ENCODE results near the gene FXYD1.
A peak's percentile ranks its signal among the peaks of the same experiment; 100 is the strongest.

Gene FXYD1

DNA sequence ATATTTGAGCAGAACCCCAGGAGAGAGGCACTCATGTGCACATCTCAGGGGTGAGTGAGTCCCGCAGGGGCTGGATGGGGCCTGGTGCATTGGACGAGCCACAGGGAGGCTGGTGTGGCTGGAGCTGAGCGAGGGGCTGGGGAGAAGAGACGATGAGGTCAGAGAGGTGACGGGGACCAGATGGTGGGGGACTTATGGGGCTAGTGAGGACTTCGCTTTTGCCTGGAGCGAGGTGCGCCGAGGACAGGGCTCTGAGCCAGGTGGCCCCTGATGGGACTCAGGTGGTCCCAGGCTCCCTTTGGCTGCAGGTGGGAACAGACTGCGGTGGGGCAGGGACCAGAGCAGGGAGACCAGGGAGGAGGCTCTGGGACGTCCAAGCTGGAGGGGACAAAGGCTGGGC lies 29.9 kb upstream of the FXYD1 start:
- no peak for DNase-seq

DNA sequence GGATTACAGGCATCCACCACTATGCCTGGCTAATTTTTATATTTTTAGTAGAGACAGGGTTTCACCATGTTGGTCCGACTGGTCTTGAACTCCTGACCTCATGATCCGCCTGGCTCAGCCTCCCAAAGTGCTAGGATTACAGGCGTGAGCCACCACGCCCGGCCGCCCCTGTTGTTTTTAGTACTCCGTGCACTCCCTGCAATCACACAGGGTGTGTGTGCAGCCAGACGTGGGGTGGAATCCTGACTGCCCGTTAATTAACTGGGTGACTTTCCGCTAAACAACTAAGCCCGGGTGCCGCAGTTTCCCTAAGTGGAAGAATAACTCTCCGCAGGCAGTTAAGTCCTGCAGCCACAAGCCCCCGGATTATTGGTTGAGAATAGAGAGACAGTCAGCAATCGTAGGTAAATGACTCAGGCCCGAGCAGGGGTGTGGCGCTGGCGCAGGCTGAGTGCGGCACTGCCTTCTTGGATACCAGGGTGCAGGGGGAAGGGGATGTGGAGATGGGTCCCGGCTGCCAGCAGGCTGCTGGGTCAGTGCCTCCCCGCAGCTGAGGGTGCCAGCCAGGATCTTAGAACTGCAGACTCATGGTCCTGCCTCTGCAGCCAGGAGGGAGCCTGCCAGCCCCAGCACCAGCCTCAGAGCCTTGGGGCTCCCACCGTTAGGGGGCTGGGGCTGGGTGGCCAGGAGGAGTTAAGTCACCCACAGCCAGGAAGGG lies 29.1 kb upstream of the FXYD1 start:
- DNase-seq = peak; percentile 77

DNA sequence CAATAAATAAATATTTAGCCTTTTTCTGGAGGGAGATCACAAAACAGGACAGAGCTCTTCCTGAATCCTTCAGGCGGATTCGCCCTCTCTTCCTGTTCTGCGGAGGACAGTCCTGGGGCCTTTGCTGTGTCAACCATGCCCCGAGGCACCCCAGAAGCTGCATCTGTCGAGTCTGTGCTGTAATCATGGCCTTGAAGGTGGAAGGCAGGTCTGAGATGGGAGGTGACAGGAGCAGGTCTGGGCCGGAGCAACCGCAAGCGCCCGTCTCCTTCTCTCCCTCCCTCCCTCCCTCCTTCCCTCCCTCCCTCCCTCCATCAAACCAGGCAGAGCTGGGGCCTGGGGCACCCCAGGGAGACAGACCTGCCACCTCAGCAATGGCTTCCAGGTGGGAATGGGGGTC lies 27.6 kb upstream of the FXYD1 start:
- DNase-seq = no peak

DNA sequence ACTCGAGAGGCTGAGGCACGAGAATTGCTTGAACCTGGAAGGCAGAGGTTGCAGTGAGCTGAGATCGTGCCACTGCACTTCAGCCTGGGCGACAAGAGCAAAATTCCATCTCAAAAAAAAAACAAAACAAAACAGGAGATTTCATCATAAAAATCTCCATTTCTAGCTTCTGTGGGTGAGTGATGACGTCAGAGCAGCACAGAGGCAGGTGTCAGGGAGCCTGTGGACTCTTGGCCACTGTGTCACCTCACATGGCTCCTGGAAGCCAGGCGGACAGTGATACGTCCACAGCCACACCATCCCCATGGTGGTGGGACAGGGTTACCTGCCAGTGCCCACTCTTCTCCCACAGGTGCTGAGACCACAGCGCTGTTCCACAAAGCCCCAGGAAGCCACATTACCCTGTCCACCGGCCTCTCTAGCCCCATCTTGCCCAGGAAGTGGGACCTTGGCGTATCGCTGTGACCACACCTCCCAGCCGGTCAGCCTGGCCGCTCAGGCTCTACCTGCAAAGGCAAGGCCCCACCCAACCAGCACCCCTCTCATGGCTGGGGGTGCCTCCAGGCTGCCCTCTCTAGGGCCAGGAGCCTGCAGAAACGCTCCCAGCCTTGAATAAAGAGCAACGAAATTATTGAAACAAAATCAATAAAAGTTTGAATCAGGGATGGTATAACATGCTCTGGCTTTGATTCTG lies 25.5 kb upstream of the FXYD1 start:
- DNase-seq = no peak

DNA sequence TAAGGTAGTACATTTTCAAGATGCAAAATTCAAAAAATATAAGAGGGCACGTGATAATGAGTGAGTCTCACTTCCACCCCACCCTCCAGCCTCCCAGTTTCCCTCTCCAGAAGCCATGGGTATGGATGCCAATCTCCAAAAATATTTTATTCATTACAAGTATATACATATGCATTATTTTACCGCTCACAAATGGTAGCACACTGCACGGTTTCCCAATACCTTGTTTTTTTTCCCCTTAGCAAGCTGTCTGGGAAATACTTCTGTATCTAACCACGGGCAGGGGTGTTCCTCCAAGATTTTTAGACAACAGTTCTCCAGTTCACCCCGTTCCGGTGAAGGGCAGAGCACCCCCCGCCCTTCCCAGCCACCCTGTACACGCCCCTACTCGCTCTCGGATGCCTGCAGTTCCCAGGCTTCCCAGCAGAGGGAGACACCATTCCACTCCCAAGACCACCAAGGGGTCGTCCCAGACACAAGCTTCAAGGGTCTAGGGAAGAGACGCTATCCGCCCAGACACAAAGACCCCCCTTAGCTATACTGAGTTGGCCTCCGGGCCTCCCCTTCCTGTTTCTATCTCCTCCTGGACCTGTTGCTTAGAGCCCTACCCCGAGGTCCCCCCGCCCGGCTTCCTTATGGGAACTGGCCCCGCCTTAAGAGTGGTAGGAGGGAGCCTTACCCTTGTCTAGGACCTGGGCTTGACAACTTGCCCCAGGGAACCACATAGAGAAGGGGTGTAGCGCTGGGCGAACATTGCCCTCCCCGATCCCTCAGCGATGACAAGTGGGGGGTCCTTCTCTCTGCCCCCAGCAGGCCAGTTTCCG lies 24.1 kb upstream of the FXYD1 start:
- DNase-seq = peak; percentile 88

DNA sequence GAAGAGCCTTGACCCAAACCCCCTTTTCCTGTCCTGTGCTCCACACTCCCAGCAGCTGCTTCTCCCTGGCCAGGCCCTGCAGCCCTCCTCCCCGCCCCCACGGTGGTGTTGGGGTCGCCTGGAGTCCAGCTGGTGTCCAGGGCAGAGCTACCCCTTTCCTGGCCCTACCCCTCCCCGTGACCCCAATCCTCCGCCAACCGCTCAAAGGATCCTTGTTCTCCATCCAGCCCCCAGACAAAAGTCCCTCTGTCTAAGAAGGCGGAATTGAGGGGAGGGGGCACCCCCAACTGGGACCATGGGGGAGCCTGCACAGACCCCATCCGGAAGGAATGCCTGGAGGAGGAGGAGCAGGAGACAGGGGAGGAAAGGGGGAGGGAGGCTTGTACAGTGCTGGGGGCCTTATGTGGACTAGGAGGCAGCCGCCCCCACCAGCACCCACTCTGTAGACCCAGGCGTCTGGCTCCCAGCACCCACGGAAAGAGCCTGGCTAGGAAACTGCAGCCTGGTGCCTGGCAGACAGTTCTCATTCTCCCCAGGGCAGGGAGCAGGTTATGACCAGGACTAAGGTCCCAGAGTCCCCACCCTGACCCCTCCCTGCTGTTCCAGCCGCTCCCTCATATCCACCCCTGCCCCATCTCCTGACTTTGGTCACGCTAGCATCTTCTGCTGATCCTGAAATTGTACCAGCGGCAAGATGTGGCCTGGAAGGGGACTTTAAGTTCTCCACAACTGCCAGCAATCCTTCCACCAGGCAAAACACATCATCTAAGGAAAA lies 23.3 kb upstream of the FXYD1 start, which contains the start of gene FXYD3:
Gene FXYD3 (plus strand): TSS at position 647 of the 775 bp plus-strand sequence. CDS start 3,554 bp downstream, outside the sequence.
- peak; percentile 86 for DNase-seq

DNA sequence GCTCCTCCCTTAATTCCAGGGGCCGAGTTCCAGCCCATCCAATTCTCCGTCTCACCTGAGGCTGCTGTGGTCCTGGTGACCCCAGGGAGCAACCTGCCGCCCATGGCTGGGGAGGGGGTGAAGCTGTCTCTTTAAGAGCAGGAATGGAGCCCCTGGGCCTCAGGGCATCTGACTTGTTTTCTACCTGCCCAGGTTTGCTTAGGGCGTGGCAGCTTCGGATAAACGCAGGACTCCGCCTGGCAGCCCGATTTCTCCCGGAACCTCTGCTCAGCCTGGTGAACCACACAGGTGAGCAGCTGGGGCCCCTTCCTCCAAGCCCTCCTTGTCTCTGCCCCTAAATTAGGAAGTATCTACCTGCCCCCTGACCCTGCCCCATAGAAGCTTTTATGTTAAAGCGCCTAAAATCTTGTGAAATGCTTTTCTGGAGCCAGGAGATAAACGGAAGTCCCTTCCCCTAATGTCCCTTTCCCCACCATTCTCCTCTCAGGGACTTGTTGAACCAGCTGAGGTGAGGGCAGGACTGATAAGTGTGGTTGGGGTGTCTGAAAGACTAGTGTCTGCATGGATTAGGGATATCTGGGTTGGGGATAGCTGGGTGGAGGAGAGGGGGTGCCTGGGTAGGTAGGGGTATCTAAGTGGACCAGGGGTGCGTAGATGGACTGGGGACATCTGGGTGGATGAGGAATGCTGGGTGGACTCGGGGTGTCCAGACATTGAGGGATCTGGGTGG lies 22.4 kb upstream of the FXYD1 start:
- DNase-seq = no peak

DNA sequence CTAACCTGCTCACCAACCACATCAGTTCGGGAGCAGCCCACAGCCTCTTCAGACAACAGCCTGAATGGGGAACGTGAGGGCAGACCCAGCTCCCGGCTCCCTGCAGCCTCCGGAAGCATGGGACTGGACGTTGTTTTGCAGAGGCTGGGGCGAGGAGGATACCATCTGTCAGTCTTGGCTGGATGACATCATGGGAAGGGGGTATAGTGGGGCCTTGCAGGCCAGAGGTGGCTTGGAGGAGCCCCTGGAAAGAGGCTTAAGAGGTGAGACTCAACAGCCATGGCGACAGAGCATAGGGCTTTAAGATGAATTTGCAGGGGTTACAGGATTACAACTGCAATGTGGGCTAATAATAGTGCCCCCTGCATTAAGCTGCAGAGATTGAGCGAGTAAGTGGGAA lies 21.5 kb upstream of the FXYD1 start:
- DNase-seq = no peak

DNA sequence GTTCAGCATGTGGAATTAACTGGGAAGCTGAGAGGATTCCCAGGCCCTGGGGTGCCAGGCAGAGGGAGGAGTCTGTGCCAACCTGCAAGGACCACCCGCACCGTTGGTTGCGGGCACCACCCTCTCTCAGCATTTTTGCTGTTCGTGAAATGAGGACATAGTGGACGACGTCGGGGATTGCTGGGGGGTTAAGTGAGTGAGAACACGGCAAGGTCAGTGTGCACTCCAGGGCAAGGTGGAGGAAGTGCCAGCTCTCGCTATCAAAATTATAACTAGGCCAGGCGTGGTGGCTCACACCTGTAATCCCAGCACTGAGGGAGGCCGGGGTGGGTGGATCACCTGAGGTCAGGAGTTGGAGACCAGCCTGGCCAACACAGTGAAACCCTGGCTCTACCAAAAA lies 20.8 kb upstream of the FXYD1 start:
- no peak for DNase-seq

DNA sequence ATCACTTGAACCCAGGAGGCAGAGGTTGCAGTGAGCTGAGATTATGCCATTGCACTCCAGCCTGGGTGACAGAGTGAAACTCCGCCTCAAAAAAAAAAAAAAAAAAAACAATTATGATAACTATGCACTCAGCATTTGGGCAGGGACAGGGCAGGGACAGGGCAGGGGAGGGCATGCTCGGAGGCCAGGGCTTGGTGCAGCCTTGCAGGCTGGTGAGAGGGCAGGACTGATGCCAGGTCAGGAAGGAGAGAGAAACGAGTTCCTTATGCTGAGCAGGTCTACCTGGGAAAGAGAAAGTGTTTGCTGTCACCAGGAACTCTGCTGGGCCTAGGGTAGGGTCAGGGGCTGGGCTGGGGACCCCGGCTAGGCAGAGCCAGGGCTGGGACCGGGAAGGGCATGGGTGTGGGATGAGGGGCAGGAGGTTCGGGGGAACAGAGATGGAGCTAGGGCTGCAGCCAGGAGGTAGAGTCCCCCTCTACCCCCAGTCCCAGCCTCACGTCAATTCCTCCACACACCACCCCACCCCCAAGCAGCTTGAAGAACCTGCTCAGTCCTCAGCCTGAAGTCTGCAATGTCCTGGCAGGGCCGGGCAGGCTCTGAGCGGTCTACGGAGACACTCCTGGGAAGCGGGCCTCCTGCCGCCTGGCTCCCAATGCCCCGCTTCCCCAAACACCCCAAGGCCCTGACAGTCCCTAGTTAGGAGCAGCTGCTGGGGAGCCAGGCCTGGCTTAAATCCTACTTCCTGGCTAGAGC lies 20.2 kb upstream of the FXYD1 start:
- no peak for DNase-seq

DNA sequence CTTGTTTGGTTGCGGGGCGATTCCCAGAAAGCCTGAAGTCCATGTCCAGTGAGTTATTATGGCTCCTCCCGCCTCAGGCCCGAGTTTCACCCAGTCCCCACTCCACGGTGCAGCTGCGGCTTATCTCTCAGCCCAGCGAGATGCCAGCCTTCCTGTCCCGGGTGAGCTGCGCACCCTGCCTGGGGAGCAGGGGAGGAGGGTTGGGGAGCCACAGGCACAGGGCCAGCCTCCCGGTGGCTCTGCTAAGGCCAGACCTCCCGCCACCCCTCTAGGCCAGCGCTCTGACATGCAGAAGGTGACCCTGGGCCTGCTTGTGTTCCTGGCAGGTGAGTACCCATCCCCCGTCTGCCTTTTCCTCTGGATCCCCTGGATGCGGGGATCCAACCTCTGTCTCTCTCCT lies 19.5 kb upstream of the FXYD1 start:
- DNase-seq = no peak

DNA sequence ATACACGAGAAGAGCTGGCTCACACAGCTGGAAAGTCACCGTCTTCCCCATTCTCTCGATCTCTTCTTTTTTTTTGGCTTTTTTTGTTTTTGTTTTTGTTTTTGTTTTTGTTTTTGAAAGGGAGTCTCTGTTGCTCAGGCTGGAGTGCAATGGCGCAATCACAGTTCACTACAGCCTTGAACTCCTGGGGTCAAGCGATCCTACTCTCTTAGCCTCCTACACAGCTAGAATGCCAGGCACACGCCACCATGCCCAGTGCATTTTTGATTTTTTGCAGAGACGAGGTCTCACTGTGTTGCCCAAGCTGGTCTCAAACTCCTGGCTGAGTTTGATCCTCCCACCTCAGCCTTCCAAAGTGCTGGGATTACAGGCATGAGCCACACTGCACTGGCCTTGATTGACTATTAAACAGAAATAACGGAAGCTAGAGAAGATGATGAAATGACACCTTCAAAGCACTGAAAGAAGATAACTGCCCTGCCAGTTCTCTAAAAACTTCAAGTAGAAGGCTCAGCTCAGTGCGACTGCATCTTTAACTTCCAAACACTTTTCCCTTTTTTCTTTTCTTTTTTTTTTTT lies 19.0 kb upstream of the FXYD1 start:
- DNase-seq = no peak

DNA sequence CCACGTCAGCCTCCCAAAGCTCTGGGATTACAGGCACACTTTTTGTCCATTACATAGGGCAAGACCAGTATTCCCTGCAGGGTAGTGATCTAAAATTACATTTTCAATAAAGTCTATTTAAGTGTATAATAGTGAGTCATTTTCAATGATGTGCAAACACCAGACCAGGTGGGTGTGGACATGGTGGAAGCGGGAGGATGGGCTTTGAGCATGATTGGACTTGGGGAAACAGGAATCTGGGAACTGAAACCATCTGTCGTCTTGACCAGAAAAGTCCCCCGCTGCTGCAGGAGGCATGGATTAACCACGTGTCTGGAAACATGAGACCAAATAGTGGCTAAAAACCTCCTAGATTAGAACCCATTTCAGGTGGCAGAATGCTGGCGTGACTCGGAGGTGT lies 18.1 kb upstream of the FXYD1 start:
- DNase-seq = no peak

DNA sequence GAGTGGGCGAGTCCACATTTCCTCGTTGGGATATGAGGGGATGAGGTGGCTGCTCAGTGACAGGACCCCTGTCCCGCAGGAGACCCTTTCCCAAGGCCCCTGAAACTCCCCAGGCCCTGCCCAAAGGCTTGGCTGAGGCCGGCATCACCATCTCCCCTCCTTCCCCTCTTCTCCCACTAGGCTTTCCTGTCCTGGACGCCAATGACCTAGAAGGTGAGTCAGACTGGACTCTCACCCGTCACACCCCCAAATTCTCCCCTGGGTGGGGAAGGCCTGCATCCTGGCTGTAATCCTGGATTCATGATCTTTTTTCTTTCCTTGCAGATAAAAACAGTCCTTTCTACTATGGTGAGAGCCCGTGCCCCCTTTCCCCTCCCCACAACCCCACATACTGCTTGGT lies 17.7 kb upstream of the FXYD1 start:
- no peak for DNase-seq

DNA sequence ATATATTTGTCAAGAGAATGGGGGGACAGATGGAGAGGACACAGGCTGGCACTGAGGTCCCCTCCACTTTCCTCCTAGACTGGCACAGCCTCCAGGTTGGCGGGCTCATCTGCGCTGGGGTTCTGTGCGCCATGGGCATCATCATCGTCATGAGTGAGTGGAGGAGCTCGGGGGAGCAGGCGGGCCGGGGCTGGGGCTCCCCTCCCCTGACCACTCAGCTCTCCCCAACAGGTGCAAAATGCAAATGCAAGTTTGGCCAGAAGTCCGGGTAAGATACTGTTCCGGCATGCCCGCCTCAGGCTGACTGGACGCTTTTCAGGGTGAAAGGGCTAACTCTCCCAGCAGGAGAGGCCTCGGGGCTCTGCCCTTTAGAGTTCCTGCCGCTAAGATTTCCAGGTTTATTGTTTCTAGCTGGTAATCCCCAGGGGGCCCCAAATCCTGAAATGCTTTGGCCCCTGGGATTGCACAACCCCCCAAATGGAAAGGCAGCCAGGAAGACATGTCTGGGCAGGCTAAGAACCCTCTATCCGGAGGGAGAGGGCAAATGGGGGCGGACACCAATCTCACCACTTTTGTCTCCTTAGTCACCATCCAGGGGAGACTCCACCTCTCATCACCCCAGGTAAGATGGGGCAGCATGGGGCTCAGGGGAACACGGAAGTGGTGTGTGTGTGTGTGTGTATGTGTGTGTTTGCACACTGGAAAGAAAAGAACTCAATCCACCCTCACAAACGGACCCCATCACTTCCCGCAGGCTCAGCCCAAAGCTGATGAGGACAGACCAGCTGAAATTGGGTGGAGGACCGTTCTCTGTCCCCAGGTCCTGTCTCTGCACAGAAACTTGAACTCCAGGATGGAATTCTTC lies 15.7 kb upstream of the FXYD1 start:
- DNase-seq = no peak

DNA sequence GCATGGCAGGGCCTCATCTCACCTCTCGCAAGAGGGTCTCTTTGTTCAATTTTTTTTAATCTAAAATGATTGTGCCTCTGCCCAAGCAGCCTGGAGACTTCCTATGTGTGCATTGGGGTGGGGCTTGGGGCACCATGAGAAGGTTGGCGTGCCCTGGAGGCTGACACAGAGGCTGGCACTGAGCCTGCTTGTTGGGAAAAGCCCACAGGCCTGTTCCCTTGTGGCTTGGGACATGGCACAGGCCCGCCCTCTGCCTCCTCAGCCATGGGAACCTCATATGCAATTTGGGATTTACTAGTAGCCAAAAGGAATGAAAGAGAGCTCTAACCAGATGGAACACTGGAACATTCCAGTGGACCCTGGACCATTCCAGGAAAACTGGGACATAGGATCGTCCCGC lies 15.1 kb upstream of the FXYD1 start:
- no peak for DNase-seq

DNA sequence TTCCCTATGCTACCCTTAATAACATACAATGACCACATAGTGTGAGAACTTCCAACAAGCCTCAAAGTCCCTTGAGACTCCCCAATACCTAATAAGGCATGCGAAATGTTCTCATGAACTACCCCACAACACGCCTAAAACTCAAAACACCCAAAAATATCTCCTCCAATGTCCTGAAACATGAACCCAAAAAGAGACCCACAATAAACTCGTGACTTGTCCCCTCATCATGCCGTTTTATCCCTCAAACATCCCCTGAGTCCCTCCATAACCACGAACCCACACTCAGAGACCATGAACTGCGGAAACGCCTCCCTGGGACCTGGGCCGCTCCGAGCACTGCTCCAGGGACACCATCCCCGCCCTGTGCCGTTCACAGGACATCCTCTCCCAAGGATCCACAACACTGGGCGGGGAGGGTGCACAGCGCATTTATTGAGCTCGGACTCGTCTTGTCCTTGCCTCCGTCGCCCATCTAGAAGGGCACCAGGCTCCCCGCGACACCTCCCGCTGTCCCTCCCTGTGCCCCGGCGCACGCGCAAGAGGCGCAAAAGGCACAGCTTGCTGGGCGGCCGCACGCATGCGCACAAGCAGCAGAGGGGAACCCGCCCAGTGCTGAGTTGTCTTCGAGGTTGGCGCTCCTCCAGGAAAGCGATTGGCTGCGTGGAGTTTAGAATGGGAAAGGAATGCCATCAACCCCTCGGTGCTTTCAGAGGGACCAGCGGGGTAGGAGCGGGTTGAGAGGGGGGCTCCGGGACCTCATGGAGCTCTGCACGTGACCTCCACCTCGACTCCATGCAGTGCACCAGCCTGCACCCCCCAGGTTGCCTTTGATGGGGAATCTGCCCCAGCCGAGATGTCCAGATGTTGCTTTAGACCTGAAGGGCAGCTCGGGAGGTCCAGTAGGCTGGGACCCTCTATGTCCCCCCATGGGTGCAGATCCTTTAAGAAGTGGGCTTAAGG lies 14.2 kb upstream of the FXYD1 start:
- DNase-seq = peak; percentile 95

DNA sequence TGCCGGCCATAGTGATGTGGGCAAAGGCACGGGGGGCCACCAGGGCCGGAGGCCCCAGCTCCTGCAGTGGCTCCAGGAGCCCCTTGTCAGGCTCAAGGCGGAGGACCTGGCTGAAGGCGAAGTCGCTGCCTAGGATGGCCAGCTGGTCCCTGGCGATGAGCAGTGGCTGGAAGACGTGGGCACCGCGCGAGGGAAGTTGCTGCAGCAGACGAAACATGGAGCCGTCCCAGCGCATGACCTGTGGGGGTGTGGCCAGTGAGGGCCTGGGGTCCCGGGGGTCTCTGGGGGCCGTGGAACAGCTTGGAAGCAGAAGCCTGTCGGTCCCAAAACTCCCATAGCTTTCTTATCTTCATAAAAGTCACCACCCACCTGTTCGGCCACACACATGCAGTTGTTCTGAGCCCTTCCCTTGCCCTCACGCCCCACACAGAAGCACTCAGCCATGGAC lies 13.3 kb upstream of the FXYD1 start:
- no peak for DNase-seq
